ENCODE data around the gene LY6G5B.

The LY6G5B gene

GRCh38 chr6:31666337-31666965 is 3.3 kb upstream of the LY6G5B start:
- no peak for DNase-seq (ENCODE audit: extremely low read depth, insufficient read length)
- peaks cover 29% of the 10 kb centered on the region for H3K36me3 ChIP-seq (ENCODE audit: control insufficient read depth, insufficient read depth, low read length)
- no peak for TF ChIP-seq CTCF (IDR thresholded peaks at IDR 0.05; ENCODE audit: insufficient read depth, low read length, poor library complexity, severe bottlenecking)

GRCh38 chr6:31676322-31676903 is 6.6 kb downstream of the LY6G5B start:
- TF ChIP-seq CTCF (IDR thresholded peaks at IDR 0.05; ENCODE audit: insufficient read depth, low read length, poor library complexity, severe bottlenecking) = no peak
- no peak for DNase-seq (ENCODE audit: extremely low read depth, insufficient read length)
- H3K36me3 ChIP-seq (ENCODE audit: control insufficient read depth, insufficient read depth, low read length) = peaks cover 7% of the 10 kb centered on the region
- H3K4me3 ChIP-seq (replicated peaks; ENCODE audit: low read depth, low read length) = no peak overlapping the region
- no peaks in the 10 kb centered on the region for H3K27me3 ChIP-seq (replicated peaks; ENCODE audit: control insufficient read depth, insufficient read depth, low read length)

More at GRCh38 chr6:31666337-31666965, 3.3 kb upstream of the LY6G5B start:
- Histone ChIP-seq H3K4me3 (replicated peaks; ENCODE audit: low read depth, low read length) (peak overlapping the region; percentile 98), H3K27me3 (replicated peaks; ENCODE audit: control insufficient read depth, insufficient read depth, low read length) (no peaks in the 10 kb centered on the region)

GRCh38 chr6:31676904-31677303 is 7.1 kb downstream of the LY6G5B start:
- no peak for TF ChIP-seq CTCF (IDR thresholded peaks at IDR 0.05; ENCODE audit: insufficient read depth, low read length, poor library complexity, severe bottlenecking)
- Histone ChIP-seq H3K4me3 (replicated peaks; ENCODE audit: low read depth, low read length) (no peak overlapping the region), H3K27me3 (replicated peaks; ENCODE audit: control insufficient read depth, insufficient read depth, low read length) (no peaks in the 10 kb centered on the region), H3K36me3 (ENCODE audit: control insufficient read depth, insufficient read depth, low read length) (peaks cover 5% of the 10 kb centered on the region)
- no peak for DNase-seq (ENCODE audit: extremely low read depth, insufficient read length)

- Histone ChIP-seq H3K4me3 (replicated peaks; ENCODE audit: low read depth, low read length) (no peak overlapping the region), H3K27me3 (replicated peaks; ENCODE audit: control insufficient read depth, insufficient read depth, low read length) (no peaks in the 10 kb centered on the region), H3K36me3 (ENCODE audit: control insufficient read depth, insufficient read depth, low read length) (peaks cover 2% of the 10 kb centered on the region; the same call in 1 of the 2 replicates)
- DNase-seq (ENCODE audit: extremely low read depth, insufficient read length) = no peak
- TF ChIP-seq CTCF (IDR thresholded peaks at IDR 0.05; ENCODE audit: insufficient read depth, low read length, poor library complexity, severe bottlenecking) = no peak
These were observed 8.2 kb downstream of the LY6G5B start for GRCh38 chr6:31677955-31678354.

- peak; percentile 61 for DNase-seq (ENCODE audit: extremely low read depth, insufficient read length)
- H3K4me3 ChIP-seq (replicated peaks; ENCODE audit: low read depth, low read length) = peak within 1 kb of the TSS; percentile 61
- TF ChIP-seq CTCF (IDR thresholded peaks at IDR 0.05; ENCODE audit: insufficient read depth, low read length, poor library complexity, severe bottlenecking) = peak; percentile 74
- no peaks in the 10 kb centered on the region for H3K27me3 ChIP-seq (replicated peaks; ENCODE audit: control insufficient read depth, insufficient read depth, low read length)
- H3K36me3 ChIP-seq (ENCODE audit: control insufficient read depth, insufficient read depth, low read length) = peaks cover 1% of the 10 kb centered on the region
These were observed 10.7 kb downstream of the LY6G5B start, which contains the start of gene LY6G5C for GRCh38 chr6:31680226-31681134. Gene LY6G5C (minus strand): TSS chr6:31681067. CDS start chr6:31680373, 694 bp downstream.
